Activated naive CD4-positive, alpha-beta T cell treated with anti-CD3 and anti-CD28 coated beads, Interleukin-2, amount 10 ng/mL, durations not matched to agents 7 days and 5 days (primary cell): ENCODE results near the gene NRIP3.
"Not testable (repeated sequence)": the region's sequence is repeated elsewhere in the genome, so short reads cannot be mapped to it uniquely, and the experiment has no call there.

Experiments used
- CTCF ChIA-PET: fragments of 350-600 bp; sonication (Branson Sonifier 250); formaldehyde crosslinking; loops from one replicate; lab custom pipeline; 2021; ENCODE audit warnings: antibody characterized with exemption; lab: Charles Lee
- DNase-seq: peaks from one replicate; pipeline ENCODE4 v3.0.0-alpha.2; 2020
- H3K27ac Mint-ChIP-seq: one replicate; pipeline ENCODE4 v1.8.0; 2021; ENCODE audit warnings: mild to moderate bottlenecking, moderate library complexity, mixed read lengths
- H3K27me3 Mint-ChIP-seq: one replicate; pipeline ENCODE4 v1.8.0; 2021; ENCODE audit warnings: mild to moderate bottlenecking, mixed read lengths
- H3K36me3 Mint-ChIP-seq: one replicate; pipeline ENCODE4 v1.8.0; 2021; ENCODE audit warnings: mixed read lengths
- H3K4me1 Mint-ChIP-seq: one replicate; pipeline ENCODE4 v1.8.0; 2021; ENCODE audit warnings: mixed read lengths
- H3K4me3 Mint-ChIP-seq: one replicate; pipeline ENCODE4 v1.8.0; 2021; ENCODE audit warnings: mild to moderate bottlenecking, moderate library complexity, mixed read lengths
- H3K9me3 Mint-ChIP-seq: one replicate; pipeline ENCODE4 v1.8.0; 2021; ENCODE audit warnings: mixed read lengths

Gene NRIP3

GRCh38 chr11:9029422-9029821, 25.6 kb upstream of the NRIP3 start:
- no peaks in the 10 kb centered on the region for H3K36me3 Mint-ChIP-seq
- H3K4me1 Mint-ChIP-seq: no peaks in the 10 kb centered on the region
- no peaks in the 10 kb centered on the region for H3K9me3 Mint-ChIP-seq
- H3K27ac Mint-ChIP-seq: no peak overlapping the region
- DNase-seq: no peak
- no peak overlapping the region for H3K4me3 Mint-ChIP-seq
- H3K27me3 Mint-ChIP-seq: peaks cover 20% of the 10 kb centered on the region
- CTCF ChIA-PET: interaction anchor here (0.8 to 2.4 kb wide), 3 partner anchors 9 to 19 kb away, joined by 3 to 11 read pairs (median 3); no protein-coding TSS in a partner anchor

GRCh38 chr11:9028581-9028980, 24.8 kb upstream of the NRIP3 start:
- Mint-ChIP-seq H3K27me3 (peaks cover 23% of the 10 kb centered on the region), H3K9me3 (no peaks in the 10 kb centered on the region), H3K36me3 (no peaks in the 10 kb centered on the region), H3K27ac (no peak overlapping the region), H3K4me1 (no peaks in the 10 kb centered on the region), H3K4me3 (no peak overlapping the region)
- DNase-seq: no peak
- CTCF ChIA-PET: interaction anchor here (1.1 to 2.2 kb wide), 2 partner anchors 10 to 12 kb away, joined by 3 to 15 read pairs; no protein-coding TSS in a partner anchor

- no peaks in the 10 kb centered on the region for H3K9me3 Mint-ChIP-seq
- H3K36me3 Mint-ChIP-seq: no peaks in the 10 kb centered on the region
- no peak overlapping the region for H3K4me3 Mint-ChIP-seq
- CTCF ChIA-PET: interaction anchor here (0.9 to 3.2 kb wide), 2 partner anchors 10 to 112 kb away, joined by 4 to 16 read pairs; no protein-coding TSS in a partner anchor
- peaks cover 38% of the 10 kb centered on the region for H3K27me3 Mint-ChIP-seq
- DNase-seq: no peak
- H3K4me1 Mint-ChIP-seq: no peaks in the 10 kb centered on the region
- no peak overlapping the region for H3K27ac Mint-ChIP-seq
These were observed 21.5 kb upstream of the NRIP3 start for GRCh38 chr11:9025101-9025850.

- Mint-ChIP-seq H3K9me3 (no peaks in the 10 kb centered on the region), H3K27ac (no peak overlapping the region), H3K27me3 (peaks cover 35% of the 10 kb centered on the region), H3K4me1 (peaks cover 3% of the 10 kb centered on the region), H3K4me3 (no peak overlapping the region), H3K36me3 (no peaks in the 10 kb centered on the region)
- no peak for DNase-seq
- CTCF ChIA-PET: interaction anchor here (3.2 kb wide), 1 partner anchor 7 kb away, joined by 16 read pairs; no protein-coding TSS in a partner anchor
These were observed 19.3 kb upstream of the NRIP3 start for GRCh38 chr11:9022961-9023680.

- H3K27me3 Mint-ChIP-seq: peaks cover 31% of the 10 kb centered on the region
These were observed 17.1 kb upstream of the NRIP3 start for GRCh38 chr11:9020916-9021315.

GRCh38 chr11:9019861-9020260, 16.1 kb upstream of the NRIP3 start:
- no peak overlapping the region for H3K4me3 Mint-ChIP-seq
- CTCF ChIA-PET: interaction anchor here (9.0 kb wide), 1 partner anchor 118 kb away, joined by 158 read pairs; no protein-coding TSS in a partner anchor
- no peak overlapping the region for H3K27ac Mint-ChIP-seq
- H3K4me1 Mint-ChIP-seq: peaks cover 24% of the 10 kb centered on the region
- no peaks in the 10 kb centered on the region for H3K36me3 Mint-ChIP-seq
- H3K27me3 Mint-ChIP-seq: peaks cover 25% of the 10 kb centered on the region
- no peaks in the 10 kb centered on the region for H3K9me3 Mint-ChIP-seq
- DNase-seq: no peak

More at GRCh38 chr11:9020916-9021315, 17.1 kb upstream of the NRIP3 start:
- Mint-ChIP-seq H3K9me3 (no peaks in the 10 kb centered on the region), H3K27ac (no peak overlapping the region), H3K4me3 (no peak overlapping the region), H3K4me1 (peaks cover 23% of the 10 kb centered on the region), H3K36me3 (no peaks in the 10 kb centered on the region)
- DNase-seq: no peak
- CTCF ChIA-PET: interaction anchor here (1.2 kb wide), 1 partner anchor 117 kb away, joined by 3 read pairs; no protein-coding TSS in a partner anchor

- DNase-seq: no peak
- Mint-ChIP-seq H3K36me3 (no peaks in the 10 kb centered on the region), H3K4me3 (no peak overlapping the region), H3K27me3 (peaks cover 20% of the 10 kb centered on the region), H3K9me3 (no peaks in the 10 kb centered on the region), H3K27ac (no peak overlapping the region), H3K4me1 (peaks cover 24% of the 10 kb centered on the region)
- CTCF ChIA-PET: interaction anchor here (1.1 to 9.0 kb wide), 6 partner anchors 10 to 489 kb away, joined by 3 to 158 read pairs (median 28); no protein-coding TSS in a partner anchor
These were observed 14.0 kb upstream of the NRIP3 start for GRCh38 chr11:9017773-9018172.

GRCh38 chr11:9016916-9017642, 13.3 kb upstream of the NRIP3 start:
- DNase-seq: no peak
- CTCF ChIA-PET: interaction anchor here (1.1 to 9.0 kb wide), 11 partner anchors 8 to 490 kb away, joined by 3 to 158 read pairs (median 15); no protein-coding TSS in a partner anchor
- H3K36me3 Mint-ChIP-seq: no peaks in the 10 kb centered on the region
- H3K4me1 Mint-ChIP-seq: peaks cover 24% of the 10 kb centered on the region
- peak overlapping the region; percentile 15 for H3K27ac Mint-ChIP-seq
- peaks cover 13% of the 10 kb centered on the region for H3K27me3 Mint-ChIP-seq
- H3K4me3 Mint-ChIP-seq: no peak overlapping the region
- H3K9me3 Mint-ChIP-seq: no peaks in the 10 kb centered on the region

- Mint-ChIP-seq H3K27me3 (peaks cover 10% of the 10 kb centered on the region), H3K4me1 (peaks cover 24% of the 10 kb centered on the region), H3K9me3 (no peaks in the 10 kb centered on the region), H3K36me3 (no peaks in the 10 kb centered on the region), H3K27ac (no peak overlapping the region), H3K4me3 (no peak overlapping the region)
- CTCF ChIA-PET: interaction anchor here (0.7 to 9.0 kb wide), 27 partner anchors 9 to 491 kb away, joined by 3 to 158 read pairs (median 4); partner anchors contain the start of gene TMEM9B
- DNase-seq: peak; percentile 73
These were observed 11.9 kb upstream of the NRIP3 start for GRCh38 chr11:9015677-9016076.

GRCh38 chr11:9014826-9015225, 11.0 kb upstream of the NRIP3 start:
- CTCF ChIA-PET: interaction anchor here (0.7 to 9.0 kb wide), 15 partner anchors 9 to 492 kb away, joined by 3 to 158 read pairs (median 11); no protein-coding TSS in a partner anchor
- Mint-ChIP-seq H3K36me3 (no peaks in the 10 kb centered on the region), H3K9me3 (no peaks in the 10 kb centered on the region), H3K4me1 (peaks cover 24% of the 10 kb centered on the region), H3K27ac (no peak overlapping the region), H3K27me3 (peaks cover 16% of the 10 kb centered on the region), H3K4me3 (no peak overlapping the region)
- no peak for DNase-seq

- Mint-ChIP-seq H3K27me3 (peaks cover 22% of the 10 kb centered on the region), H3K27ac (no peak overlapping the region), H3K9me3 (no peaks in the 10 kb centered on the region), H3K4me3 (no peak overlapping the region), H3K4me1 (peaks cover 23% of the 10 kb centered on the region), H3K36me3 (no peaks in the 10 kb centered on the region)
- CTCF ChIA-PET: interaction anchor here (1.0 to 9.0 kb wide), 5 partner anchors 18 to 493 kb away, joined by 3 to 158 read pairs (median 5); no protein-coding TSS in a partner anchor
- no peak for DNase-seq
These were observed 9.6 kb upstream of the NRIP3 start for GRCh38 chr11:9013373-9013772.

- H3K4me1 Mint-ChIP-seq, H3K27ac Mint-ChIP-seq, H3K4me3 Mint-ChIP-seq, H3K9me3 Mint-ChIP-seq, H3K36me3 Mint-ChIP-seq, DNase-seq: not testable (repeated sequence)
- CTCF ChIA-PET: interaction anchor here (1.2 kb wide), 1 partner anchor 128 kb away, joined by 3 read pairs; no protein-coding TSS in a partner anchor
- H3K27me3 Mint-ChIP-seq: peaks cover 61% of the 10 kb centered on the region
These were observed 5.7 kb upstream of the NRIP3 start for GRCh38 chr11:9009538-9009937.

GRCh38 chr11:9008661-9009060, 4.9 kb upstream of the NRIP3 start:
- H3K27me3 Mint-ChIP-seq: peaks cover 69% of the 10 kb centered on the region
- H3K4me1 Mint-ChIP-seq: peaks cover 7% of the 10 kb centered on the region
- H3K9me3 Mint-ChIP-seq: no peaks in the 10 kb centered on the region
- CTCF ChIA-PET: no interaction called here
- no peak overlapping the region for H3K27ac Mint-ChIP-seq
- H3K36me3 Mint-ChIP-seq: no peaks in the 10 kb centered on the region
- DNase-seq: no peak
- no peak overlapping the region for H3K4me3 Mint-ChIP-seq
